Psoas muscle (tissue), 8 donors: ENCODE measurements around the gene LHFPL6. TPM values are rescaled to one million over a fixed set of nuclear protein-coding genes. Genes with fewer than 3 reads are reported as not detected.

Source experiments
- ATAC-seq, 4 donors: fragments of 200-7000 bp; cut with Tn5 transposase; one replicate each; pipeline ENCODE4 v1.9.1; 2020; ENCODE audit warnings: moderate library complexity in 3 of 4, mild to moderate bottlenecking in 2 of 4
- DNase-seq, 2 donors: peaks; one replicate each; pipeline ENCODE4 v3.0.0-alpha.2; 2020
- H3K27ac ChIP-seq: fragments of 200-600 bp; one replicate; pipeline ENCODE4 v1.8.0; 2022
- H3K27me3 ChIP-seq, 3 donors: fragments of 200-600 bp in 1 of 3; one replicate each; pipeline versions ENCODE4 v1.6.1 to v1.8.0; 2013 to 2022; ENCODE audit warnings: low read length in 2 of 3, mild to moderate bottlenecking in 2 of 3, moderate library complexity in 1 of 3; ENCODE audit not compliant: insufficient read depth in 3 of 3
- H3K36me3 ChIP-seq, 2 donors: fragments of 200-600 bp in 1 of 2; one replicate each; pipeline versions ENCODE4 v1.6.1 to v1.8.0; 2013 to 2022; ENCODE audit warnings: low read depth in 1 of 2, mild to moderate bottlenecking in 1 of 2, moderate library complexity in 1 of 2; ENCODE audit not compliant: insufficient read depth in 1 of 2
- H3K4me1 ChIP-seq: fragments of 200-600 bp; one replicate; pipeline ENCODE4 v1.8.0; 2022
- H3K4me3 ChIP-seq: fragments of 200-600 bp; one replicate; pipeline ENCODE4 v1.8.0; 2022; ENCODE audit warnings: mild to moderate bottlenecking
- H3K9me3 ChIP-seq: fragments of 200-600 bp; one replicate; pipeline ENCODE4 v1.8.0; 2022
- CTCF ChIP-seq: fragments of 200-600 bp; IDR thresholded peaks from one replicate; pipeline ENCODE4 v1.8.0; 2022; ENCODE audit warnings: antibody characterized with exemption
- WGBS, 3 donors: extraction: QIAGEN DNeasy Blood & Tissue Kit; methylation state at CpG; one replicate each; pipeline versions ENCODE4 v1.1.6 to v1.1.7; 2013; 5-methylcytosine and 5-hydroxymethylcytosine counted together
- intact Hi-C, 2 donors: fragments of 100-400 bp; cut with DNase I; formaldehyde crosslinking; loops; one replicate each; pipeline versions ENCODE4 v1.11.0 to v1.14.2; 2022
- polyA plus RNA-seq, 3 donors: library from polyadenylated mRNA; stranded (reverse); fragments of 200-250 nt; gene quantifications; one replicate each; pipeline ENCODE4 v1.2.3, GENCODE V29; 2013
- total RNA-seq, 4 donors: library from RNA; stranded (reverse); fragmentation: NEBNext Ultra II Directional in 2 of 4; extraction: Animal tissue kit (Norgen Biotek cat#: 25700) in 2 of 4; gene quantifications; one replicate each; pipeline versions ENCODE4 v1.2.1 to v1.2.4, GENCODE V29; 2021 to 2023
- donor health status: healthy with polysubstance abuse.
- donor health status: DM: no; HTN: no; CAD: no; lungs with moderate emphysema.
- donor health status: Bipolar disorder and iron deficiency.
- donor health status: healthy.
- donor health status: DM: yes; HTN: yes; CAD: no.
- donor health status: DM: no; HTN: no; CAD: no.
- donor health status: DM: no; HTN: no; CAD: no.
- donor health status: DM: yes; HTN: yes; CAD: no.

Gene LHFPL6
- total and polyA plus RNA-seq, 7 donors: 15.0 to 35.8 (median 17.3) TPM

GRCh38 chr13:39350461-39350881 is 252.5 kb downstream of the LHFPL6 start:
- intact Hi-C loops: no loop called here
- 11 to 13% (median 13%) methylated on average over 3 of the region's 3 CpGs for WGBS, 3 donors
- H3K36me3 ChIP-seq: no peaks in the 10 kb centered on the region
- H3K4me3 ChIP-seq: no peak overlapping the region
- ATAC-seq: no peak
- H3K9me3 ChIP-seq: no peaks in the 10 kb centered on the region
- no peak for DNase-seq
- peaks cover 0 to 3% (median 0%) of the 10 kb centered on the region in 3 donors for H3K27me3 ChIP-seq
- no peak for TF ChIP-seq CTCF
- no peaks in the 10 kb centered on the region for H3K4me1 ChIP-seq
- H3K27ac ChIP-seq: no peak overlapping the region

DNA sequence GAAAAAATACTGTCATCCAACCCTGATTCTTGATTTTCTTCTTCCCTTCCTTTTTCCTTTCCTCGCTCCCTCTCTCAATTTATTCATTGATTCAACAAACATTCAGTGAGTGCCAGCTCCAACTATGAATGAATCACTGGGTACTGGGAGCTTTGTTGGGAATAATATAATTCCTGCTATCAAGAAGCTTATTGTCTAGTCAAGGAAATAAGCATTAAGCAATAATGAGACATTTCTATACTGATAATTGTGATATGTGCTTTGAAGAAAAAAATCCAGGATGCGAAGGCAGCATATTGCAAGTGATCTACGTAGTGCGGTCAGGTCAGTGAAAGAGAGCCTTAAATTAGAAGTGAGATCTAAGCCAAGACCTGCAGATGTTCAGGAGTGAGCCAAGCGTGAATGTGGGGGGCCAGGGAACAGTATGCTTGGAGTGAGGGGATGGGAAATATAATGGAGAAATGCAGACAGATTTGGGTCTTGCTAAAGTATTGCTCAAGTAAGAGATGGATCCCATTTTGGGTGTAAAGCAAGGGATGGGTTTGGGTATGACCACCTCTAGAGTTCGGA is 253.5 kb downstream of the LHFPL6 start:
- ATAC-seq (no peak), DNase-seq (no peak)
- Histone ChIP-seq H3K27me3 (peaks cover 0 to 3% (median 0%) of the 10 kb centered on the region in 3 donors), H3K9me3 (no peaks in the 10 kb centered on the region), H3K4me1 (no peaks in the 10 kb centered on the region), H3K27ac (no peak overlapping the region), H3K36me3 (no peaks in the 10 kb centered on the region), H3K4me3 (no peak overlapping the region)
- intact Hi-C loops: no loop called here
- 71 to 73% (median 73%) methylated on average over 6 of the region's 6 CpGs for WGBS, 3 donors
- no peak for TF ChIP-seq CTCF

GRCh38 chr13:39347926-39348901 is 254.8 kb downstream of the LHFPL6 start:
- WGBS, 3 donors: 74 to 78% (median 76%) methylated on average over 9 of the region's 9 CpGs
- no peak for DNase-seq

DNA sequence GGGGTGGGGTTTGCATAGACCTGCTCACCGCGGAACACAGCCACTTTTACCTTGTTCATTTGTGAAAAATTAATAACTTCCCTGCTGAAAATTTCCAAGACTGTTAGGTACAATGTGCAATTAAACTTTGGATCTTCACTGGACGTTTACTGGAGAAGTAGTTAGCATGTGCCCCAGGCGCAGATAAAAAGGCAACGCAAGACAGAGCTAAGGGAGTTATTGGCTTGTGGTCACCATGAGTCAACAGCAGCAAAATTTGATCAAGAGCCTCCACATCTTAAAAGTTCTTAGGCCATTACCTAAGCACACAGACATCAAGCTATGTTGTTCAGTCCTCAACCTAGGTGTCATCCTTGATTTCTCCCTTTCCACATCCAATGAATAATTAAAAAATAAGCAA is 257.0 kb downstream of the LHFPL6 start:
- Histone ChIP-seq H3K4me3 (no peak overlapping the region), H3K27me3 (peaks cover 0 to 1% (median 0%) of the 10 kb centered on the region in 3 donors), H3K27ac (no peak overlapping the region), H3K36me3 (no peaks in the 10 kb centered on the region), H3K4me1 (no peaks in the 10 kb centered on the region), H3K9me3 (no peaks in the 10 kb centered on the region)
- DNase-seq (no peak), ATAC-seq (no peak)
- intact Hi-C loops: no loop called here
- WGBS, 3 donors: 88 to 90% (median 88%) methylated on average over 5 of the region's 5 CpGs
- TF ChIP-seq CTCF: no peak

More at GRCh38 chr13:39347926-39348901, 254.8 kb downstream of the LHFPL6 start:
- H3K9me3 ChIP-seq: no peaks in the 10 kb centered on the region
- H3K4me1 ChIP-seq: no peaks in the 10 kb centered on the region
- TF ChIP-seq CTCF: no peak
- intact Hi-C loops: no loop called here
- H3K4me3 ChIP-seq: no peak overlapping the region
- H3K27ac ChIP-seq: no peak overlapping the region
- ATAC-seq: no peak
- H3K36me3 ChIP-seq: no peaks in the 10 kb centered on the region
- peaks cover 0 to 3% (median 0%) of the 10 kb centered on the region in 3 donors for H3K27me3 ChIP-seq
